Measurements from ENCODE around the gene KCNIP1.

The KCNIP1 gene

DNA sequence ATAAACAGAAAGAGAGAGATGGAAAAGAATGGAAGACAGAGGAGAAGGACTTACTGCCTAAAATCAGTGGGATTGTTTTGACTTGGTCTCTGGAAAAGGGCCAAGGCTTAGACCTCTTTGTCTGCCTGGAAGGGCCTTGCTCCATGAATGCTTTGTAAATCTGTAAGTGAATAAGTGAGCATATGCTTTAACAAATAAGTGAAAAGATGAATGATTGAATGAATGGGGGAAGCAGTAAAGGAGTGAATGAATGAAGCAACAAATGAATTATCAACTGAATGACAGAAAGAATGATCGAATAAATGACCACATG lies 5.5 kb downstream of the KCNIP1 start:
- no peak for DNase-seq

DNA sequence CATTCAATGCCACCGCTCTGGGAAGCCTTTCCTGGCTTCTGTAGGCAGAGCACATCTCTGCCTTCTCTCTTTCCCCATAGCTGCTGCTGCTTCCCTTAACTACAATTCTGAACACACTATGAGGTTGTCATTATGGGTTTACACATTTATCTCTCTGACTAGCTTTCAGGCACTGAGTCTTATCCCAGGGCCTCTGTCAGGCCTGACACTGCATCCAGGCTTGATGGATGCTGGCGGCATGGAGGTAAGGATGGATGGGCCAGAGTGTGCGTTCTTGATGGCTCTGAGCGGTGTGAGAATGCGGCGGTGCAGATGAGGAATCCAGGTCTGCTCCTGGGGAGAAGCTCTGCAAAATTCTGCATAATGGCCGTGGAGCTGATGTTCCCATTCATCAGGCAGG lies 6.3 kb downstream of the KCNIP1 start:
- no peak for DNase-seq

DNA sequence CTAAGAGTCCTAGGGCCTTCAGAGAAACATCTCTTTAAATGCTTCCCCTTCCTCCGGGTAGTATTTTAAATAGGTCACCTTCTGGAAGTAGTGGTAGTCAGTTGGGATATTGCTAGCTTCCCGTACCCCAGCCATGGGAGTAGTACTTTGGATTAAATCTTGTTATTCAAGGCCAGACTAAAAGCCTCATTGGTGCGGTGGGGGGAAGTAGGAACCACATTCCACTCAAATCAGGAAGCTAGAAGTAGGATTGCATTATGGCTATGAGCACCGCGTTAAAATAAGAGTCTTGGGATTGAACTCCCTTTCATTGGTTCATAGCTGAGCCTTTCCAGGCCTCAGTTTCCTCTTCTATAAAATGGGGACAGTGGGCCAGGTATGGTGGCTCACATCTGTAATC lies 6.7 kb downstream of the KCNIP1 start:
- DNase-seq = no peak

DNA sequence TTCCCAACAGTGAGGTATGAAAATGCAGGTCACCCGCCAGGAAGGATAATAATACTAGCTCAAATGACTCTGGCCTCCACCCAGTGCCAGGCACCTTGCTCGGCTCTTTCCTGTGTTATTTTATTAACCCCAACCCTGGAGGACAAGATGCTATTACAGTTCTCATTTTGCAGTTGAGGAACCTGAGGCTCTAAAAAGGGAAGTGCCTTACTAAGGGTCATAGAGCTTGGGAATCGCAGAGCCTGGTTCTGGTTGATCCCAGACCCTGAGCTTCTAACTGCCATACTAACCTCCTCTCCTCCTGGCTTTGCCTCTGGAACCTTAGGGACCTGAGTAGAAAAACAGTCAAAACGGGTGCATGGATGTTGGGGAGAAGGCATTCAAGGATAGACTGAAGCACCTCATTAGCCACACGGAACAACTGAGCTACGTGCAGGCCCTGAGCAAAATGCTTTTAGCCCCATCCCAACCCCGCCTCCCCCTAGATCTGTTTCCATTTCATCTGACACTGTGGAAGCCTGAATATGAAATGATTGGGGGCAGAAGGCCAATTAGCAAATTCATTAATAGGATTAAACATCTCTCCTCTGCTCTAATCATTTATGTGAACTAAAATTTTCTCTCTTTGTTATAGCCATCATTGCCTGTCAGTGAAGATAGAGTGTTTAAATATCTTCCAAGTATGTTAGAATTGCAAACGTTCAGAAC lies 7.9 kb downstream of the KCNIP1 start:
- DNase-seq = no peak

DNA sequence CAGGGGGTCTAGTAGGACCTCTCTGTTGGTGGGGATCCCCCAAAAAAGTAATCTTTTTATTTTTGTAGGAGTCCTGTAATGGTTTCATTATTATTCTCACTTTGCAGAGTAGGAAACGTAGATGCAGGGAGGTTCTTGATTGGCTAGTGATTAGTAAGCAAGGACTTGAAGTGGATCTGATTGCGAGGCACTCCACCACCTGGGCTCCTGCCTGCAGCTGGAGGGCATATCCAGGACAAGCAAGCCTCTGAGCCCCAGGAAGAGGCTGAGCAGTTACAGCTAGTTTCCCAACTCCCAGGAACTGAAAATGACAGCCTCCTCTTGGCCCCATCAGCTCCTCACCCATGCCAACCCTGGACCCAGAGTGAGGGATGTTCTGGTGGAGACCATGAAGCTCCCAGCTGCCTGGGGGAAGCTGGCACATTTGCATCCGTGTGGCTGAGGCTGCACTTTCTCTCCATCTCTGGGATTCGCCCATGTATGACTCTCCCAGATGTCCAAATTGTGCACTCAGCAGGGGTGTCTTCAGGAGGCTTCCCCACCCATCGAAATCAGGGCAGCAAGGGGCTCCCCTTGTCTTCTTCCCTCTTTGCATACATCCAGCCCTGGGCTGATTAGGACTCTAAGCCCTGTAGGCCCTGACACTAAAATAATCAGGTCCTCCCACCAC lies 10.2 kb downstream of the KCNIP1 start:
- no peak for DNase-seq

DNA sequence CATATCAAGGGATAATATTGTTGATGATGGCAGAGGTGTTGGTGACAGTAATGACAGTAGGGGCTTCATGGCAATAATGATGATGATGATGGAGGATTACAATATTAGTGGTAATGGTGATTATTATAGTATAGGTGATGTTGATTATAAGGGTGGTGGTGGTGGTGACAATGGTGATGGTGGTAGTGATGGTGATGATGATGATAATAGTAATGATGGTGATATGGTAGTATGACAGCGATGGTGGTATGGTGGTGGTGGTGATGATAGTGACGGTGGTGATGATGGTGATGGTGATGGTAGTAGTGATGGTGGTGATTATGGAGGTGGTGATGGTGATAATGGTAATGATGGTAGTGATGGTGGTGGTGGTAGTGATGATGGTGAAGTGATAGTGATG lies 13.6 kb downstream of the KCNIP1 start:
- no peak for DNase-seq

- DNase-seq = no peak
Measured at GRCh38 chr5:170518277-170518676, 14.5 kb downstream of the KCNIP1 start.

DNA sequence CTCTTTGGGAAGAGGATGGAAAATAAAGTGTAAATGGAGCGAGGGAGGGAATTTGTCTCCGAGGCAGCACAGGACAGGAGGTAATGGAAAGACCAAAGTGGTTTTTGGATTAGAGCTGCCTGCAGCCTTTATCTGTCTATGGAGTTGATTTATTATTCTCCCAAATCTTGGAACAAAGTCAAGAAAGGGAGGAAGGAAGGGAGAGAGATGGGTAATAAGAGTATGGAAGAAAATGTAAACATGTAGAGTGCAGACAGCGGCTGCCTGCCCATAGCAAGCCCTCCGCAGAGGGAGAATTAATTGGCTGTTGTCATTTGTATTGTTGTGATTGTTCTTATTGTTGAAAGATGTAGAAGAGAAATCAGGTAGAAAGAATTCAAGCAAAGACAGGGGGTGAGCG lies 15.7 kb downstream of the KCNIP1 start:
- no peak for DNase-seq

GRCh38 chr5:170520372-170520771 lies 16.6 kb downstream of the KCNIP1 start:
- DNase-seq = no peak

DNA sequence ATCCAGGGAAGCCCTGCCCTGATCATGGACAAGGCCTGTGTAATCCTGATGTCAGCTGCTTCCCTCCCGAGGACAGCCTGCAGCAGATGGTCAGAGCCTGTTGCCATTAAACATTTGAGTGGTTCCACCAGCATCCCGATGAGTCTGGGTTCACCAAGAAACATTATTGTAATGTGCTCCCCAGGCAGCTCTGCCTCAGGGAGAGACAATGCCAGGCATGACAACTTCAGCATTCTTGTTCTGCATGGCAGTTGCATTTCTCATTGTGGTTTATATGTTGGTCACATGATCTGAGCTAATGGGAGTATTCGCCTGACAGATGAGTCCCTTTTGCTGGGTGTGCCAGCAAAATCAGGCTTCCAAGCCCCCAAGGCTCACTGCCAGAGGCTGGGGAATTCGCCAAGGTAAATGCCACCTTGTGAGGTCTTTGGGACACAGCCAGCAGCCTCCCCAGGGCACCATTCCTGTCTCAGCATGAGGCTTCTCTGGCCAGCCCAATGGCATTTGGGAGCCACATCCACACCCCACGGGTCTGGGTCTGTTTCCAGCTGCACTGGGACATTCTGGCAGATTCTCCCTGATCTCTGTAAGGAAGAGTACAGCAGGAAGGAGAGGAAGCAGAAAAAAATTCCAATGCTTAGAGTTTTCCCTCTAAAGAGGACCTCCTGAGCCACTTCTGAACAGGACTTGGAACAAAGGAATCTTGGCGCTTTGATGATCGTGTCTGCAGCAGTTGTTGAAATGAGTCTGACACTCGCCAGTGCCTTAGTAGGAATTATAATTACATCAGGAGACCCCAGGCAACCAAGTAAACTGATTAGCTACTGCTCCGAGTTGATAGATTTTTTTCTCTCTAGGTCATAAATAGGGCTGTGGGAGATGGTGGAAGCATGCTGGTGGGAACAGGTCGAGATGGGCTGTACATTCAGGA lies 18.7 kb downstream of the KCNIP1 start:
- no peak for DNase-seq

GRCh38 chr5:170523142-170523551 lies 19.3 kb downstream of the KCNIP1 start:
- DNase-seq = no peak

DNA sequence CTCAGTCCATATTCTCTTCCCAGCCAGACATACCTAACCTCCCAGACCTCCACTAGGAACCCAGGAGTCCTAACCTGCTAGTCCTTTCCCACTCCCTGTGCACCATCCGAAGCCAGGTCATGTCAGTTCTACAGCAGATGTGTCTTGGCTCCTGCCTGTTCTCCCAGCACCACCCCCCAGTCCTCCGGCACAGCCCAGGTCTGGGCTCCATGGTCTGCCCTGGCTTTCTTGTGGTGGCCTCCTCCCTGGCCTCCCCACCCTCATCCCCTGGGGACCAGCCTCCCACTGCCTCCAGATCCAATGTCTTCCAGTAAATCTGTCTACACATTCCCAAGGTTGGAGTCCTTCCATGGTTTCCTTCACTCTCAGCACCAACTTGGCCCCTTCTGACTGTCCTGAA lies 20.0 kb downstream of the KCNIP1 start:
- DNase-seq = no peak

GRCh38 chr5:170524576-170524975 lies 20.8 kb downstream of the KCNIP1 start:
- DNase-seq = no peak

GRCh38 chr5:170525470-170526211 lies 21.8 kb downstream of the KCNIP1 start:
- DNase-seq = no peak

DNA sequence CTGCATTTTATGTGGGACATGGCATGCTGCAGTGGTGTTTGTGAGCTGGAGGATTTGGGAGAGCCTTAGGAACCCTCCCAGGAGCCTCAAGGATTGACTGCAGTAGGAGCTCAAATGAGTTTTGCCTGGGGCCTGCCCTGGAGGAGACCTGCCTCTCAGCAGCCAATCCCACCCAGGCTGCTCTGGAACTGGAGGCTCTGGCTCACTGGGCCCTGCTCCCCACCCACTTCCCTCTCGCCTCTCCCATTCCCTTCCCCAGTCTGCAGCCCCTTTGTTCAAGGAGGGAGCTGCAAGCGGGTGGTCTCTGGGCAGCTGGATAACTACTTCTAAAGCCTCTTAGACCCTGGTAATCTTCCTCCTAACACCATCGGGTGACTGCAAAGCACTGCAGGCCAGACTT lies 24.2 kb downstream of the KCNIP1 start:
- no peak for DNase-seq

GRCh38 chr5:170528976-170529375 lies 25.2 kb downstream of the KCNIP1 start:
- no peak for DNase-seq

- DNase-seq = no peak
Measured at GRCh38 chr5:170532935-170533334, 29.1 kb downstream of the KCNIP1 start.

DNA sequence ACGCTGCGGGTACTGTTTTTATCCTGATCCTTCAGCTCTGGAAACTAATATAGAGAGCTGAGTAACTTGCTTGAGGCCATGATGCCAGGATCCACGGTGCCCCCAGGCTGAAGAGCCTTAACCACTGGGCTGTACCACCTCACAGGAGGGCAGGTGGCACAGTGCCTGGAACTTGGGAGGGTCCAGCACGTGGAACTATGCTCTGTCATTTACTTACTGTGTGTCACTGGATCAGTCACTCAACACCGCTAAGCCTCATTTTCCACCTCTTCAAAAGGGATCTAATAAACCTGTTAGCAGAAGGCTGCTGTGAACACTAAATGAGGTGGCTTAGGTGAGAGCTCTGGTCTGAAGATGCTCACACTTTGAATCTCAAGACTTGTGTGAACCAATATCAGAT lies 29.6 kb downstream of the KCNIP1 start:
- no peak for DNase-seq

DNA sequence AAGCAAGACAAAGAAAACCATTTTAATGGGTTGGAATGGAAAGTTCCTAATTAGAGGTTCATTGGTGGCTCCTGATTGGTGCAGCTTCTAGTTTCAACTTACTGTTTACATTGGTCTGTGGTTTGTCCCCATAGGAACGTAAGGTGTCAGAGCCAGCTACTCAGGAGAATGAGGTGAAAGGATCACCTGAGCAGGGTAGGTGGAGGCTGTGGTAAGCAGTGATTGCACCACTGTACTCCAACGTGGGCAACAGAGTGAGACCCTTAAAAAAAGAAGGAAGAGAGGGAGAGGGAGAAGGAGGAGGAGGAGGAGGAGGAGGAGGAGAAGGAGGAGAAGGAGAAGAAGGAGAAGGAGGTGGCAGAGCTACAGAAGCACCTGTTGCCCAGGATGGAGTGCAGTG lies 30.4 kb downstream of the KCNIP1 start:
- DNase-seq = no peak

DNA sequence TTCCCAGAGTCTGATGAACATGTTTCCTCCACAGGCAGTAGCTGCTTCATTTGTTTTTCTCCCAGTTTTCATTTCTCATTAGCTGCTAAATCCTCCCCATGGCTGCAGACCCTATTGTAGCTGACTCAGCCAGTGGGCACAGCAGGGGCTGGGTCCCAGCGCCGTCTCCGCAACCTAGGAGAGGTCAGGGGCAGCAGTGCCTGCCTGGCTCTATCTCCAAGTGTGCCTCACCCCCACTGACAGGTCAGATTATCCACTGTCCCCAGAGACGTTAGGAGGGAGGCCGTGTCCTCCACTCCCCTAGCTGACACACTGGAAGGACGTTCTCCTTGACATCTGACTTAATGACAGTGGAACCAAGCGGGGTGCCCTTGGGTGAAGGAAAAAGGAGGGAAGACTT lies 31.1 kb downstream of the KCNIP1 start:
- no peak for DNase-seq

DNA sequence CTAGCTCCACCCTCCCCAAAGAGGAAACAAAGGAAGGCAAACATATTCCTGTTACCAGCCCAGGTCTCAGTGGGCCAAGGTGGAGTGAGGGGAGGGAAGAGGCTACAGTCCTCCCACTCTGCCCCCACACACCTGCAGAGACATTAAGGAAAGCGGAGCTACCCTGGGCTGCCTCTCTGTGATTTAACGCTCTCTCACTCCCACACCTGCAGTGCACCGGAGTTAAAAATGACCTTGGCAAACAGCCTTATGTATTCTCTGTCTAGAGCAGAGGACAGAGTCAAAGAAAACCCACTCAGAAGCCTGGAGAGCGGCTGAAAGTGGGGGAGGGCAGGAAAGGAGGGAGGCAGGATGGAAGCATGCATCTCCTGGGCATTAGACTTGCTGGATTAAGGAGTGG lies 32.7 kb downstream of the KCNIP1 start:
- no peak for DNase-seq

DNA sequence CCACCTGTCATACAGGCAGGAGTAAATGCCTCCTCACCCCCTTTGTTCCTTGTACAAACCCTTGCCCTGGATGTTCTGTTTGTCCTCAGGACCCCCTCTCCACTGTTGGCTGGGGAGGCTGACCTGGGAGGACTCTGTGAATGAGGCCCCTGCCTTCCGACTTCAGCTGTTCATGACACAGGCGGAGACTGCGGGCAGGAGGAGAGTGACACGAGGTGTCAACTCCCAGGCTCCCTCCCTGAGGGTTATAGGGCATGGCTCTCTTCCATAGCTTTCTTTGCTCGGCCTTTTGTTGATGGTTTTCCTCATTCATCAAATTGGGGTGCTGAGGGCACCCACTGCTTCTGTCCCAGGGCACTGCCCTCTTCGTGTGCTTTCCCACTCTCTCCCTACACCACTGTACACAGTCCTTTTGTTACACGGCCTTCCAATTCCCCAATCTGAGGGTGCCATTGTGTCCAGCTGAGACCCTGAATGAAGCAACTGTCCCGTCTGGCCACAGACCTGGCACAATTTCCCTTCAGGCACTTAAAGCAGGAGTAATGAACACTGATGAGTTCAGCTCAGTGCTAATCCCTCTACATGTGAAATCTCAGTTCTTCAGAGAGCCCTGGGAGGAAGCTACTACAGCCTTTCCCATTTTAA lies 33.8 kb downstream of the KCNIP1 start:
- no peak for DNase-seq

DNA sequence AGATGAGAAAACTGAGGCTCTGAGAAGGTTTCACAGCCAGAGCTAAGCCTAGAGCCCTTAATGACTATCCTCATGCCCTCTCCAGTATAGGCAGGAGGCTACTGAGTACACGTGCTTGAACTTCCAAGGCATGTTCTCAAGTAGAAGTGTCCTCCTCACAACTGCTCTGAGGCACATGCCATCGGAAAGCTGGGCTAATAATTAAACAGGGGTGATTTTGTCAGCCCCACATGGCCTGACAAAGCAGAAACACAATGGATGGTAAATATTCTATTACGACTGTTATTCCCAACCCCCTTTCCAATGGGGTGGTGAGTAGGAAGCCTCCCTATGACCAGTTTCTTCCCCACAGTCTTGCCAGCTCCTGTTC lies 34.3 kb downstream of the KCNIP1 start:
- no peak for DNase-seq

Data from activated CD8-positive, alpha-beta memory T cell treated with anti-CD3 and anti-CD28 coated beads, Interleukin-2, amount 50 U/mL, for 4 hours (primary cell).